GM23248 (cell line): ENCODE results near the gene HOOK2.

ENCODE experiments used
- EZH2 ChIP-seq: fragments of 200-600 bp; sonication (generic); IDR thresholded peaks from 2 replicates; pipeline ENCODE4 v1.6.1; 2018; ENCODE audit warnings: antibody characterized with exemption, mild to moderate bottlenecking; ENCODE audit not compliant: insufficient read depth, poor library complexity, severe bottlenecking
- EZH2phosphoT487 ChIP-seq: fragments of 200-600 bp; sonication (generic); IDR thresholded peaks from 2 replicates; pipeline ENCODE4 v1.6.1; 2018; ENCODE audit warnings: antibody characterized with exemption, moderate library complexity, mild to moderate bottlenecking, low read depth; ENCODE audit not compliant: insufficient read depth

DNA sequence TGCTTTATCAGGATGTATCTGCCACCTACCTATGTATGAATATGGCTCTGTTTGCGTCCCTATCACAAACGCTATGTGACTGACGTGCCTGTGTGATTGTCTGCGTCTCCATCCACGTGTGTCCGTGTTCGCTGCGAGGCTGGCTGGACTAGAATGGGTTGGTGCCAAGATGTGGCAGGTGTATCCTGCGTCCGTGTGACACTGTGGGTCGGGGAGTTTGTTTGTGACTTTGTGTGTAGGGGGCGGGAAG lies 6.7 kb upstream of the HOOK2 start:
- TF ChIP-seq EZH2phosphoT487 = no peak
- TF ChIP-seq EZH2 = no peak
